ENCODE measurements around the gene MED12.

The MED12 gene

GRCh38 chrX:71098302-71098701 lies 20.1 kb upstream of the MED12 start (continued):
- TF ChIP-seq KLF17 (tag by site-specific recombination; IDR thresholded peaks at IDR 0.05) (no peak), ZNF670 (tag by site-specific recombination; IDR thresholded peaks at IDR 0.05; ENCODE audit: low read depth) (no peak), TRIM28 (IDR thresholded peaks at IDR 0.05; ENCODE audit: borderline replicate concordance, low read length) (peak; percentile 30; the same call in 1 of the 2 replicates), HOXC10 (CRISPR knock-in tag; IDR thresholded peaks at IDR 0.05) (no peak), WT1 (tag by site-specific recombination; IDR thresholded peaks at IDR 0.05) (no peak), ZNF280C (tag by site-specific recombination; IDR thresholded peaks at IDR 0.05) (no peak), ZNF2 (tag by site-specific recombination; IDR thresholded peaks at IDR 0.05) (0 out of 2 replicates have a peak, but pooled peaks have one; percentile 22), HOXD13 (CRISPR knock-in tag; IDR thresholded peaks at IDR 0.05; ENCODE audit: borderline replicate concordance) (no peak), ZNF518A (tag by site-specific recombination; conservative IDR thresholded peaks at IDR 0.05; ENCODE audit: low read depth) (no peak), EGR2 (tag by site-specific recombination; IDR thresholded peaks at IDR 0.05; ENCODE audit: low read depth) (no peak), ZFP3 (tag by site-specific recombination; IDR thresholded peaks at IDR 0.05; ENCODE audit: low read depth) (no peak), ZNF324 (tag by site-specific recombination; IDR thresholded peaks at IDR 0.05) (no peak), ZNF311 (tag by site-specific recombination; IDR thresholded peaks at IDR 0.05; ENCODE audit: borderline replicate concordance) (no peak), KLF10 (tag by site-specific recombination; IDR thresholded peaks at IDR 0.05) (no peak), ZNF621 (tag by site-specific recombination; IDR thresholded peaks at IDR 0.05) (no peak), ZBTB26 (tag by site-specific recombination; optimal IDR thresholded peaks at IDR 0.05) (no peak), ZNF423 (tag by site-specific recombination; IDR thresholded peaks at IDR 0.05) (0 out of 2 replicates have a peak, but pooled peaks have one; percentile 22), ZNF600 (tag by site-specific recombination; IDR thresholded peaks at IDR 0.05) (no peak), SP3 (tag by site-specific recombination; IDR thresholded peaks at IDR 0.05) (no peak), SP2 (tag by site-specific recombination; IDR thresholded peaks at IDR 0.05) (peak; percentile 49), GLI2 (tag by site-specific recombination; IDR thresholded peaks at IDR 0.05; ENCODE audit: borderline replicate concordance, low read depth) (no peak), SP7 (tag by site-specific recombination; IDR thresholded peaks at IDR 0.05) (0 out of 2 replicates have a peak, but pooled peaks have one; percentile 15), ZNF513 (tag by site-specific recombination; IDR thresholded peaks at IDR 0.05) (no peak), SCRT1 (tag by site-specific recombination; IDR thresholded peaks at IDR 0.05; ENCODE audit: borderline replicate concordance) (no peak), ZSCAN30 (tag by site-specific recombination; IDR thresholded peaks at IDR 0.05) (no peak), ZNF221 (tag by site-specific recombination; IDR thresholded peaks at IDR 0.05; ENCODE audit: borderline replicate concordance) (no peak), ZNF473 (tag by site-specific recombination; IDR thresholded peaks at IDR 0.05) (no peak), ZSCAN23 (tag by site-specific recombination; IDR thresholded peaks at IDR 0.05) (no peak), ZNF791 (tag by site-specific recombination; IDR thresholded peaks at IDR 0.05) (no peak), ZNF843 (tag by site-specific recombination; IDR thresholded peaks at IDR 0.05) (no peak), ZNF596 (tag by site-specific recombination; IDR thresholded peaks at IDR 0.05) (no peak), YY2 (tag by site-specific recombination; IDR thresholded peaks at IDR 0.05) (no peak), GFI1B (tag by site-specific recombination; IDR thresholded peaks at IDR 0.05) (no peak)
